Dermis microvascular lymphatic vessel endothelial cell (primary cell): Measurements from ENCODE around the gene EEF2KMT. TPM values are rescaled to one million over a fixed set of nuclear protein-coding genes. Genes with fewer than 3 reads are reported as not detected.
"Not testable (repeated sequence)": the region's sequence is repeated elsewhere in the genome, so short reads cannot be mapped to it uniquely, and the experiment has no call there.

Experiments used
- DNase-seq, 2 donors: peaks; one replicate each; pipeline versions ENCODE4 v3.0.0 to v3.0.0-alpha.2; 2010; ENCODE audit warnings: low read depth in 2 of 2
- total RNA-seq: library from RNA; depleted of rRNA; stranded (reverse); fragments of >200 nt; gene quantifications from 2 replicates; pipeline ENCODE4 v1.2.1, GENCODE V29; 2014

Gene EEF2KMT, protein sequence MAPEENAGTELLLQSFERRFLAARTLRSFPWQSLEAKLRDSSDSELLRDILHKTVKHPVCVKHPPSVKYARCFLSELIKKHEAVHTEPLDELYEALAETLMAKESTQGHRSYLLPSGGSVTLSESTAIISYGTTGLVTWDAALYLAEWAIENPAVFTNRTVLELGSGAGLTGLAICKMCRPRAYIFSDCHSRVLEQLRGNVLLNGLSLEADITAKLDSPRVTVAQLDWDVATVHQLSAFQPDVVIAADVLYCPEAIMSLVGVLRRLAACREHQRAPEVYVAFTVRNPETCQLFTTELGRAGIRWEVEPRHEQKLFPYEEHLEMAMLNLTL
- 6.4 and 11.0 TPM in 2 replicates for total RNA-seq

- peak; percentile 96 to 100 for DNase-seq
Measured at GRCh38 chr16:5097470-5098220, at the start of gene EEF2KMT. Gene EEF2KMT (minus strand): TSS chr16:5097795. CDS start chr16:5097739, 56 bp downstream.

DNA sequence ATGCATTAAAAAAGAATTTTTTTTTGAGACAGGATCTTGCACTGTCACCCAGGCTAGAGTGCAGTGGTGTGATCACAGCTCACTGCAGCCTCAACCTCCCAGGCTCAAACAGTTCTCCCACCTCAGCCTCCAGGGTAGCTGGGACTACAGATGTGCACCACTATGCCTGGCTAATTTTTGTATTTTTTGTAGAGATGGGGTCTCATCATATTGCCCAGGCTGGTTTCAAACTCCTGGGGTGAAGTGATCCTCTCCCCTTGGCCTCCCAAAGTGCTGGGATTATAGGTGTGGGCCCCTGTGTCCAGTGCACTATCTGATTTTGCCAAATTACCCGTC lies 47.0 kb upstream of the EEF2KMT start:
- not testable (repeated sequence) for DNase-seq

- DNase-seq = no peak
Measured at GRCh38 chr16:5143761-5144620, 46.4 kb upstream of the EEF2KMT start.

- not testable (repeated sequence) for DNase-seq
Measured at GRCh38 chr16:5140151-5140550, 42.6 kb upstream of the EEF2KMT start.

DNA sequence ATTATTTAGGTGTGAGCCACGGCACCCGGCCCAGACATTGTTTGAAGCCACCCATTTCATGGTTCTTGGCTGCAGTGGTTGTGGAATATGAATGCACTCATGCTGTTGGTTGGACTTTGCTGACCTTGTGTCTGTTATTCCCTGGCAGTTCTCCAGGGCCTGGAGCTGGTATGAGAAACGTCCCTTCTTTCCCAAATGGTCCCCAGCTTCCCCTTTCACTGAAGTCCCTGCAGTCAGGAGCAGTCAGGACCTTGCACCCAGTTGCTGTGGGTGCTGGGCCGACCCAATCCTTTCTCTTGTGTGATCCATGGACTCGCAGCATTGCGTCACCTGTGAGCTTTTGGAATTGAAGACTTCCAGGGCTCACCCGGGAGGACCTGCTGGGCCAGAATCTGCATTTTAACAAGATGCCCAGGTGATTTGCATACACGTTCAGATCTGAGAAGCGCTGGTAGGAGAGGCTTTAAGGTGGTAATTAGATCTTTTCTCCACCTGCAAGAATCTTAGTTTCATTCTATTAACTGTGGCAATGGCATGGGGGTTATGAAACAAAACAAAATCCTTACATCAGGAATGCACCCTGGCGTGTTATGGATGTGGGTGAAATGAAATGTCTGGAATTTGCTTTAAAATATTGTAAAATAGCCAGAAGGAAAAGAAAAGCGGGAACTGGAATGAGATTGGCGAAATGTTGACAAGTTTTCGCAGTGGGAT lies 37.3 kb upstream of the EEF2KMT start:
- not testable (repeated sequence) for DNase-seq

DNA sequence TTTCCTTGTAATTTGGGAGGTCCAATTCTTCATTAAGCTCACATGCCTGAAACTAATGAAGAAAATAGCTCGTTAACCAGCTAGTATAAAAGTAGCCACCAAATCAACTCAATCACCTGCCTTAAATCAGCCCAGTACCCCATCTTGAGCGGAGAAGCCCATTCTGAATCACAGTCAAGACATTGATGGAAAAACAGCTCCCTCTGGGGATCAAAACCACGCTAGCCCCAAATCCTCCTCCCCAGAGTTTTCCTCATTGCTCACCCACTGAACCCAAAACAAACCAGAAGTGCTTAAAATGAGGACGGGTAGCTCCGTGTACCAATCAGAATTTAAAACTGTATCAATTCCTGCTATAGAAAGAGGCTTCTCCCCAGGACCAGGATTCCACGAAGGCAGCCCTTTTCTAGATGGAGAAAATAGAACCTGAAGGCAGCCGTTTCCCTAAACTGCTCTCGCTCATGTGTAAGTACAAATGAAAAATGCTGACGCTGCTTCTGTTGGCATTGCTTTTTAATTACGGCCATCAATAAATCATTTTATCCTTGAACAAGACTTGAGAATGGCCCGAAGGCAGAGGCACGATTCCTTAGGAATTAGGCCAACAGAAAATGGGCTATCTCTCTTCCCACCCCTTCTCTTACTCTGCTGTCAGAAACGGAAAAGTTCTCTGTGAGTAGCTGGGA lies 35.5 kb upstream of the EEF2KMT start:
- not testable (repeated sequence) for DNase-seq

DNA sequence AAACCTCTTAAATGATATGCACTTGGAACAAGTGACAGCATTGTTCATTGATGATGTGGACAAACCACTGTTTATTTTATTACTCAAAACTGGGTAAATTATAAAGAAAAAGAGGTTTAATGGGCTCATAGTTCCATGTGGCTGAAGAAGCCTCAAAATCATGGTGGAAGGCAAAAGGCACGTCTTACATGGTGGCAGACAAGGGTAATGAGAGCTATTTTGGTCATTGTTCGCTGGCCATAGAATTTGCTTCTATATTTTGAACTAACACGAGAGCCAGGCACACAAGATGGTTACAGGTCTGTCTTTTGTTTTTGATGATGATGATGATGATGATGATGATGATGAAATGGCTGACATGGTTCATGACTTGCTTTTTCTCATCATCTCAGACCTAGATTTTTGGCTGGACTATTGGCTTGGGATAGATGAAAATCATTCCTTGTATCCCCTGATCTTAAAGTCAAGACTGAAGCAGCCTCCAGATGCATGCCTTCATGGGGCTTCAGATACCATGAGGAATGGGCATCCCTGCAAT lies 33.9 kb upstream of the EEF2KMT start:
- not testable (repeated sequence) for DNase-seq

DNA sequence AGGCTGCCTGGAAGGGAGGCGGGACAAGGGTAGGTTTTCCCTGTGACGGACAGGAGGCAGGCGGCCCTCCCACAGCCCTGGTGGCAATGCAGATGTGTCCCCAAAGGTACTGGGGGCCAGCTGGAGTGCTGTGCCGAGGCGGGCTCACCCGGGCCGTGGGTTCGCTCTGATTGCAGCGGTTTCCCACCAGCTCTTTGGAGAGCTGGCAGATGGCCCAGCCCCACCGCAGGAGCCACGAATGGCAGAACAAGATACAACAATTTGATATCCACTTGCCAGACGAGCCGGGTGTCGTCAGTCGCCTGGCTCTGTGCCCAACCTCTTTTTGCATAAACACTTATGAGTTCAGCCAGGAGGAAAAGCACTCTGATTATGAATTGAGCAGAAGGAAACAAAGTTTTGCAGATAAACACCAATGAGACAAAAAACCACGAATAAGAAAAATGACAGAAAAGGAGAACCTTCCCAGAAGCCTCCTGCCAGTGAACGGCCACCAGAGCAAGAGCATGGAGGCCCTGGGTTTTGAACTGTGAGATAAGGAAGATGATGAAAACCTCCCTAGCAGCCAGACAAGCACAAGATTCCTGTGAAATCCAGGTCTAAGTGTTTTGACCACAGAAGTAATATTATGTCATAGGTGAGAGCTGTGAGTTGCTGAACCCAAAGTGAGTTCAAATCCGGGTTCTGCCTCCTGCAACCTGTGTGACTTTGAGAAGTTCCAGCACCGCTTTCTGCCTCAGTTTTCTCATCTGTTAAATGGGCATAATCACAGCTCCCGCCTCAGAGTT lies 19.9 kb upstream of the EEF2KMT start:
- DNase-seq = peak in 1 of 2 donors; percentile 58

- not testable (repeated sequence) for DNase-seq
Measured at GRCh38 chr16:5116780-5117295, 19.2 kb upstream of the EEF2KMT start.

DNA sequence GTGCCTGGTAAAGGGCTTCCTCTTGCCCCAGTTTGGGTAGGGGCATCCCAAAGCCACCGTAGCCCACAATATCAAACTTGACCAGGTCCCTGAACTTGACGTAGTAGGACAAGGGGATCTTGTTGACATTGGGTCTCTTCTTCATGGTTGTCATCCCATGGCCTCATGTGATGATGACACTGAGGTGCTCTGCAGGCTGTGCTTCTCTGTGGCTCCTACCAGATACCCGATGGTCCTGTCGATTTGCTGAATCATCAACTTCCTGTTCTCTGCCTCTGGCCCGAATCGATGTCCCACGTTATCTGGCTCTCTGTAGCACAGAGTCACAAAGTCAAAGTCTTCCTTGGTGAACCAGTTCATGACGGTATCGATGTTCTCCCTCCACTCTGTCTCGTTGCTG lies 13.3 kb upstream of the EEF2KMT start:
- not testable (repeated sequence) for DNase-seq

- DNase-seq = no peak
Measured at GRCh38 chr16:5108505-5109158, 11.0 kb upstream of the EEF2KMT start.

GRCh38 chr16:5105039-5105438 lies 7.4 kb upstream of the EEF2KMT start:
- DNase-seq = not testable (repeated sequence)

DNA sequence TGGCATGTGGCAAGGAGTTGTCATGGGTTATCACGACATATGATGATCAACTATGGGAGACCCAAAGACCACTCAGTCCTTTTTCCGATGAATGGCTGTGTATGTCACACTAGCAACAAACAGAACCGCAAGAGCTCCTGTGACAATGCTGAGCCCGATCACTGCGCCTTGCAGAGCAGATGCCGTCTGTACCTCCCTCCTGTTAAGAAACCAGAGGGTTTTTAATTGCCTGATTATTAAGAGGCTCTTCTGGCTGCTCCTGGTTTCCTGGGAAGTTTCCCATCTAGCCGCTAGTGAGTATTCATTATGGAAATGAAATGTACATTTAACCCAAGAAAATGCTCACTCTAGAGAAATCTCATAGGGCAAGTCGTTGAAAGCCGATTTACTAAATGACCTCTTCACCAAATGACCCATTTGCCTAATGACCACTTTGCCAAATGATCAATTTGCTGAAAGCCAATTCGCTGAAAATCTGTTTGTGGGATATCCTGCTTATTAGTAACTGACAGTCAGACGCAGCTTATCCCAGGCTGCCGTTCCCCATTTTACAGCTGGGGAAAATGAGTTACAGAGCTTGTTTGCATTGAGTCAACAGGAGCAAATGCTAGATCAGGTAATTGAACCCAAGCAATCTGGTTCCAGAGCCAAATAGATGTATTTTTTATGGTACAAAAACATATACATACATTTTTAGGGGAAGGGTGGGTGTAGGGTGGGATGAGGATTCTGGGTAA lies 5.9 kb upstream of the EEF2KMT start:
- DNase-seq = not testable (repeated sequence)

GRCh38 chr16:5099174-5099573 lies 1.6 kb upstream of the EEF2KMT start:
- DNase-seq = not testable (repeated sequence)

- DNase-seq = peak in 1 of 2 donors; percentile 46
Measured at GRCh38 chr16:5098221-5099159, 895 bp upstream of the EEF2KMT start.

DNA sequence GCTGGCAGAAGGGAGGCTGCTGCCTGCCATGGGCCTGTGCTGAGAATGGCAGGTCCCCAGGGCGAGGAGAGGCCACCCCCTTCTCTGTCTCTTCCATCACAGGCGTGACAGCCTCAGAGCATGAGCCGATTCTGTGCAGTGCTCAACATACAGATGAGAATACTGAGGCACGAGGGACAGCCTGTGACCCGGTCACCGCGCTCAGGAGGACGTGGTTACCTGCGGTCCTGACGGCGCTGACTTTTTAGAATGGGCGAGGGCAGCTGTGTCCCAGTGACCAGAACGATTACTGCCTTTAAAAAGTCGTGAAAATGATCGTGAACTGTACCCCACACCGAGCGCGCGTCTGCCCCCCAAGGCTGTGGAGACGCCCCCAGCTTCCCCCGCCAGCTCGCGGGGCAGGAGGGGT lies 530 bp downstream of the EEF2KMT start:
- DNase-seq = peak in 1 of 2 donors; percentile 18
